ENCODE results near the gene MACO1.
A peak's percentile ranks its signal among the peaks of the same experiment; 100 is the strongest.

- TF ChIP-seq, protein P1, sequence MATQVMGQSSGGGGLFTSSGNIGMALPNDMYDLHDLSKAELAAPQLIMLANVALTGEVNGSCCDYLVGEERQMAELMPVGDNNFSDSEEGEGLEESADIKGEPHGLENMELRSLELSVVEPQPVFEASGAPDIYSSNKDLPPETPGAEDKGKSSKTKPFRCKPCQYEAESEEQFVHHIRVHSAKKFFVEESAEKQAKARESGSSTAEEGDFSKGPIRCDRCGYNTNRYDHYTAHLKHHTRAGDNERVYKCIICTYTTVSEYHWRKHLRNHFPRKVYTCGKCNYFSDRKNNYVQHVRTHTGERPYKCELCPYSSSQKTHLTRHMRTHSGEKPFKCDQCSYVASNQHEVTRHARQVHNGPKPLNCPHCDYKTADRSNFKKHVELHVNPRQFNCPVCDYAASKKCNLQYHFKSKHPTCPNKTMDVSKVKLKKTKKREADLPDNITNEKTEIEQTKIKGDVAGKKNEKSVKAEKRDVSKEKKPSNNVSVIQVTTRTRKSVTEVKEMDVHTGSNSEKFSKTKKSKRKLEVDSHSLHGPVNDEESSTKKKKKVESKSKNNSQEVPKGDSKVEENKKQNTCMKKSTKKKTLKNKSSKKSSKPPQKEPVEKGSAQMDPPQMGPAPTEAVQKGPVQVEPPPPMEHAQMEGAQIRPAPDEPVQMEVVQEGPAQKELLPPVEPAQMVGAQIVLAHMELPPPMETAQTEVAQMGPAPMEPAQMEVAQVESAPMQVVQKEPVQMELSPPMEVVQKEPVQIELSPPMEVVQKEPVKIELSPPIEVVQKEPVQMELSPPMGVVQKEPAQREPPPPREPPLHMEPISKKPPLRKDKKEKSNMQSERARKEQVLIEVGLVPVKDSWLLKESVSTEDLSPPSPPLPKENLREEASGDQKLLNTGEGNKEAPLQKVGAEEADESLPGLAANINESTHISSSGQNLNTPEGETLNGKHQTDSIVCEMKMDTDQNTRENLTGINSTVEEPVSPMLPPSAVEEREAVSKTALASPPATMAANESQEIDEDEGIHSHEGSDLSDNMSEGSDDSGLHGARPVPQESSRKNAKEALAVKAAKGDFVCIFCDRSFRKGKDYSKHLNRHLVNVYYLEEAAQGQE (IDR thresholded peaks at IDR 0.05): no peak
- TF ChIP-seq EGR1 (IDR thresholded peaks at IDR 0.05; ENCODE audit: low read depth in 2 of 2) (no peak), CTCF (IDR thresholded peaks at IDR 0.05; ENCODE audit: low read depth, low read length, missing input control) (no peak), RAD21 (IDR thresholded peaks at IDR 0.05) (no peak), ZBTB33 (IDR thresholded peaks at IDR 0.05) (no peak), ATF3 (IDR thresholded peaks at IDR 0.05) (no peak), HNF4A (conservative IDR thresholded peaks at IDR 0.05) (peak; percentile 6 to 7), MAX (IDR thresholded peaks at IDR 0.05) (no peak)
Observed at GRCh38 chr1:25481625-25482024, 50.9 kb downstream of the MACO1 start.
